Neutrophil (primary cell): ENCODE results near the gene NADK.
A peak's percentile ranks its signal among the peaks of the same experiment; 100 is the strongest.

Experiments used
- H3K27ac ChIP-seq: fragments of 200-600 bp; sonication (generic); 2 replicates; pipeline ENCODE4 v1.5.1; 2016; ENCODE audit warnings: mild to moderate bottlenecking, moderate library complexity
- H3K27me3 ChIP-seq: fragments of 200-600 bp; sonication (generic); 2 replicates; pipeline ENCODE4 v1.6.0; 2016; ENCODE audit warnings: mild to moderate bottlenecking
- H3K36me3 ChIP-seq: fragments of 200-600 bp; sonication (generic); 2 replicates; pipeline ENCODE4 v1.5.1; 2017
- H3K4me1 ChIP-seq, 2 experiments: fragments of 200-600 bp in 1 of 2; sonication (generic) in 1 of 2; 1 replicate in 1 of 2; 2 replicates in 1 of 2; pipeline versions ENCODE4 v1.5.1 to v1.6.1; 2013 to 2016; ENCODE audit warnings: low read depth in 1 of 2, low read length in 1 of 2, mild to moderate bottlenecking in 1 of 2, moderate library complexity in 1 of 2; ENCODE audit not compliant: control insufficient read depth in 1 of 2, insufficient read depth in 1 of 2
- H3K4me3 ChIP-seq, 2 experiments: fragments of 200-600 bp in 1 of 2; sonication (generic) in 1 of 2; 1 replicate in 1 of 2; 2 replicates in 1 of 2; pipeline ENCODE4 v1.5.1; 2013 to 2016; ENCODE audit warnings: low read depth in 1 of 2, low read length in 1 of 2, mild to moderate bottlenecking in 1 of 2, moderate library complexity in 1 of 2
- H3K9me3 ChIP-seq: fragments of 200-600 bp; sonication (generic); 2 replicates; pipeline ENCODE4 v1.5.1; 2016
- CTCF ChIP-seq: fragments of 200-600 bp; sonication (generic); IDR thresholded peaks from 2 replicates; pipeline ENCODE4 v1.5.1; 2016; ENCODE audit warnings: antibody characterized with exemption

The NADK gene

GRCh38 chr1:1794999-1795398 lies 16.7 kb upstream of the NADK start:
- no peaks in the 10 kb centered on the region for H3K9me3 ChIP-seq
- no peak overlapping the region for H3K4me3 ChIP-seq
- H3K36me3 ChIP-seq, result peaks cover 75% of the 10 kb centered on the region
- no peak for TF ChIP-seq CTCF
- peaks cover 8 to 18% of the 10 kb centered on the region in 2 experiments for H3K4me1 ChIP-seq
- no peaks in the 10 kb centered on the region for H3K27me3 ChIP-seq
- peak overlapping the region; percentile 71 for H3K27ac ChIP-seq

GRCh38 chr1:1793481-1794244 lies 15.4 kb upstream of the NADK start:
- Histone ChIP-seq H3K36me3 (peaks cover 88% of the 10 kb centered on the region), H3K4me1 (peaks cover 18 to 30% of the 10 kb centered on the region in 2 experiments), H3K4me3 (no peak overlapping the region), H3K9me3 (no peaks in the 10 kb centered on the region), H3K27ac (peak overlapping the region; percentile 71), H3K27me3 (no peaks in the 10 kb centered on the region)
- no peak for TF ChIP-seq CTCF

- H3K27me3 ChIP-seq, result no peaks in the 10 kb centered on the region
- TF ChIP-seq CTCF, result peak; percentile 59
- H3K36me3 ChIP-seq, result peaks cover 88% of the 10 kb centered on the region
- H3K4me3 ChIP-seq, result peak overlapping the region in 1 of 2 experiments; percentile 25
- no peaks in the 10 kb centered on the region for H3K9me3 ChIP-seq
- peak overlapping the region; percentile 88 for H3K27ac ChIP-seq
- peaks cover 23 to 33% of the 10 kb centered on the region in 2 experiments for H3K4me1 ChIP-seq
Observed at GRCh38 chr1:1788646-1789431, 10.6 kb upstream of the NADK start.

GRCh38 chr1:1788136-1788535 lies 9.9 kb upstream of the NADK start:
- Histone ChIP-seq H3K27ac (peak overlapping the region; percentile 88), H3K27me3 (no peaks in the 10 kb centered on the region), H3K36me3 (peaks cover 81% of the 10 kb centered on the region), H3K4me1 (peaks cover 30 to 40% of the 10 kb centered on the region in 2 experiments), H3K9me3 (no peaks in the 10 kb centered on the region), H3K4me3 (no peak overlapping the region)
- TF ChIP-seq CTCF, result no peak

GRCh38 chr1:1786836-1787605 lies 8.8 kb upstream of the NADK start:
- no peaks in the 10 kb centered on the region for H3K9me3 ChIP-seq
- H3K27me3 ChIP-seq, result no peaks in the 10 kb centered on the region
- TF ChIP-seq CTCF, result no peak
- peaks cover 41 to 51% of the 10 kb centered on the region in 2 experiments for H3K4me1 ChIP-seq
- H3K27ac ChIP-seq, result peak overlapping the region; percentile 88
- no peak overlapping the region for H3K4me3 ChIP-seq
- peaks cover 74% of the 10 kb centered on the region for H3K36me3 ChIP-seq
